Activated T-cell treated with anti-CD3 and anti-CD28 coated beads, Interleukin-2, amount 50 U/mL, for 1 hour (primary cell): ENCODE results near the gene RASGRF2.
"Not testable (repeated sequence)": the region's sequence is repeated elsewhere in the genome, so short reads cannot be mapped to it uniquely, and the experiment has no call there.

Source experiments
- DNase-seq: peaks from one replicate; pipeline ENCODE4 v3.0.0-alpha.2; 2020

RASGRF2 gene

GRCh38 chr5:81247441-81247972, 287.3 kb downstream of the RASGRF2 start:
- DNase-seq, result no peak

- no peak for DNase-seq
These were observed 289.1 kb downstream of the RASGRF2 start for GRCh38 chr5:81249240-81249639.

- no peak for DNase-seq
These were observed 289.8 kb downstream of the RASGRF2 start for GRCh38 chr5:81250004-81250403.

GRCh38 chr5:81251922-81252321, 291.8 kb downstream of the RASGRF2 start:
- DNase-seq, result no peak

GRCh38 chr5:81252904-81253303, 292.7 kb downstream of the RASGRF2 start:
- no peak for DNase-seq

GRCh38 chr5:81253875-81254274, 293.7 kb downstream of the RASGRF2 start:
- DNase-seq, result no peak

- DNase-seq, result no peak
These were observed 294.9 kb downstream of the RASGRF2 start for GRCh38 chr5:81254886-81255559.

- no peak for DNase-seq
These were observed 296.6 kb downstream of the RASGRF2 start for GRCh38 chr5:81256766-81257165.

GRCh38 chr5:81262796-81263195, 302.6 kb downstream of the RASGRF2 start:
- DNase-seq, result not testable (repeated sequence)

GRCh38 chr5:81265101-81265500, 304.9 kb downstream of the RASGRF2 start:
- no peak for DNase-seq

GRCh38 chr5:81268521-81269196, 308.5 kb downstream of the RASGRF2 start:
- DNase-seq, result no peak

GRCh38 chr5:81269751-81270393, 309.7 kb downstream of the RASGRF2 start:
- no peak for DNase-seq

GRCh38 chr5:81270394-81271027, 310.3 kb downstream of the RASGRF2 start:
- not testable (repeated sequence) for DNase-seq
